Astrocyte (in vitro differentiated cells and primary cell): ENCODE measurements around the gene TCF7. TPM values are rescaled to one million over a fixed set of nuclear protein-coding genes. Genes with fewer than 3 reads are reported as not detected.

Experiments
- DNase-seq: peaks from one replicate; pipeline ENCODE4 v3.0.0-alpha.2; 2010; ENCODE audit warnings: low read depth
- FAIRE-seq: peaks from 2 replicates; lab custom pipeline; 2011; peaks lifted over from hg19 to GRCh38; lab: Jason Lieb, UNC
- H2AFZ ChIP-seq: 2 replicates; pipeline ENCODE4 v1.6.0; 2012; ENCODE audit warnings: low read depth, low read length, inconsistent platforms
- H3K27ac ChIP-seq: 2 replicates; pipeline ENCODE4 v1.5.1; 2011; ENCODE audit warnings: low read depth, low read length, inconsistent platforms
- H3K27me3 ChIP-seq: 2 replicates; pipeline ENCODE4 v1.6.0; 2011; ENCODE audit warnings: low read length, inconsistent platforms; ENCODE audit not compliant: insufficient read depth
- H3K36me3 ChIP-seq: 2 replicates; pipeline ENCODE4 v1.5.1; 2011; ENCODE audit warnings: low read length, inconsistent platforms; ENCODE audit not compliant: insufficient read depth
- H3K4me1 ChIP-seq: 2 replicates; pipeline ENCODE4 v1.5.1; 2011; ENCODE audit warnings: low read length, inconsistent platforms; ENCODE audit not compliant: insufficient read depth
- H3K4me2 ChIP-seq: 2 replicates; pipeline ENCODE4 v1.6.0; 2012; ENCODE audit warnings: low read length, inconsistent platforms
- H3K4me3 ChIP-seq: 2 replicates; pipeline ENCODE4 v1.5.1; 2011; ENCODE audit warnings: low read depth, mild to moderate bottlenecking, low read length, inconsistent platforms; ENCODE audit not compliant: insufficient read depth
- H3K79me2 ChIP-seq: 2 replicates; pipeline ENCODE4 v1.6.0; 2012; ENCODE audit warnings: mild to moderate bottlenecking, low read length, inconsistent platforms; ENCODE audit not compliant: insufficient read depth
- H3K9ac ChIP-seq: 2 replicates; pipeline ENCODE4 v1.6.0; 2012; ENCODE audit warnings: mild to moderate bottlenecking, low read length, inconsistent platforms
- H3K9me3 ChIP-seq: 2 replicates; pipeline ENCODE4 v1.5.1; 2012; ENCODE audit warnings: low read depth, mild to moderate bottlenecking, low read length, inconsistent platforms; ENCODE audit not compliant: insufficient read depth
- H4K20me1 ChIP-seq: 2 replicates; pipeline ENCODE4 v1.6.0; 2012; ENCODE audit warnings: low read length, inconsistent platforms; ENCODE audit not compliant: insufficient read depth
- H3K27ac Mint-ChIP-seq: one replicate; pipeline ENCODE4 v1.8.0; 2021; ENCODE audit warnings: mild to moderate bottlenecking, mixed read lengths; ENCODE audit not compliant: unreplicated experiment
- H3K27me3 Mint-ChIP-seq: one replicate; pipeline ENCODE4 v1.8.0; 2021; ENCODE audit warnings: low read depth, mixed read lengths; ENCODE audit not compliant: unreplicated experiment
- H3K36me3 Mint-ChIP-seq: one replicate; pipeline ENCODE4 v1.8.0; 2021; ENCODE audit warnings: low read depth, mixed read lengths; ENCODE audit not compliant: unreplicated experiment
- H3K4me1 Mint-ChIP-seq: one replicate; pipeline ENCODE4 v1.8.0; 2021; ENCODE audit warnings: low read depth, mixed read lengths; ENCODE audit not compliant: unreplicated experiment
- H3K4me3 Mint-ChIP-seq: one replicate; pipeline ENCODE4 v1.8.0; 2021; ENCODE audit warnings: mild to moderate bottlenecking, moderate library complexity, mixed read lengths; ENCODE audit not compliant: unreplicated experiment
- H3K9me3 Mint-ChIP-seq: one replicate; pipeline ENCODE4 v1.8.0; 2021; ENCODE audit warnings: mild to moderate bottlenecking, mixed read lengths; ENCODE audit not compliant: unreplicated experiment
- EZH2 ChIP-seq: IDR thresholded peaks from 2 replicates; pipeline ENCODE4 v1.6.1; 2012; ENCODE audit warnings: mild to moderate bottlenecking, low read length, inconsistent platforms; ENCODE audit not compliant: insufficient read depth
- total RNA-seq: library from RNA; stranded (reverse); gene quantifications from 2 replicates; pipeline ENCODE4 v1.2.1, GENCODE V29; 2021
- TF ChIP-seq, protein P1 (sequence below): IDR thresholded peaks from 2 replicates; pipeline ENCODE4 v1.5.1; 2011; ENCODE audit warnings: low read depth, mild to moderate bottlenecking, inconsistent platforms, low read length, moderate library complexity; ENCODE audit not compliant: insufficient read depth

The TCF7 gene
- total RNA-seq, 1 donor from 2014 or later: 2.6 TPM

DNA sequence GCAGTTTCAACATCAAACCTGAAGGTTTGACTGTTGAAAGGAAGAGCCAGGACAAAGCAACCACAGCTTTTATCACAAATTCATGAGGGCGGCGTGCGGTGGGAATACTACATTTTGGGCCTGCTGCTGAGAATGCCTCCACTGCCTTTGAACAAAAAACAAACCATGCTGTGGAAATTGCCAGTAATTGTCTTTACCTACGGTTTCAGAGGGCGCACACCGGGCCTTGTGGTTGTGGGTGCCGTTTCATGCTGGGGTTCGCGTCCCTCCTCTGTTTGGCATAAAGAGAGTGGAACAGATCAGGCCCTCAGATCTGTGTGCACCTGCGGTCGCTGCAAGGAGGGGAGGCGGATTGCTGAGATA lies 27.6 kb upstream of the TCF7 start:
- TF ChIP-seq, protein P1, sequence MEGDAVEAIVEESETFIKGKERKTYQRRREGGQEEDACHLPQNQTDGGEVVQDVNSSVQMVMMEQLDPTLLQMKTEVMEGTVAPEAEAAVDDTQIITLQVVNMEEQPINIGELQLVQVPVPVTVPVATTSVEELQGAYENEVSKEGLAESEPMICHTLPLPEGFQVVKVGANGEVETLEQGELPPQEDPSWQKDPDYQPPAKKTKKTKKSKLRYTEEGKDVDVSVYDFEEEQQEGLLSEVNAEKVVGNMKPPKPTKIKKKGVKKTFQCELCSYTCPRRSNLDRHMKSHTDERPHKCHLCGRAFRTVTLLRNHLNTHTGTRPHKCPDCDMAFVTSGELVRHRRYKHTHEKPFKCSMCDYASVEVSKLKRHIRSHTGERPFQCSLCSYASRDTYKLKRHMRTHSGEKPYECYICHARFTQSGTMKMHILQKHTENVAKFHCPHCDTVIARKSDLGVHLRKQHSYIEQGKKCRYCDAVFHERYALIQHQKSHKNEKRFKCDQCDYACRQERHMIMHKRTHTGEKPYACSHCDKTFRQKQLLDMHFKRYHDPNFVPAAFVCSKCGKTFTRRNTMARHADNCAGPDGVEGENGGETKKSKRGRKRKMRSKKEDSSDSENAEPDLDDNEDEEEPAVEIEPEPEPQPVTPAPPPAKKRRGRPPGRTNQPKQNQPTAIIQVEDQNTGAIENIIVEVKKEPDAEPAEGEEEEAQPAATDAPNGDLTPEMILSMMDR: no peak
- H3K27me3 ChIP-seq: no peaks in the 10 kb centered on the region
- peak overlapping the region; percentile 69 for H3K27ac Mint-ChIP-seq

DNA sequence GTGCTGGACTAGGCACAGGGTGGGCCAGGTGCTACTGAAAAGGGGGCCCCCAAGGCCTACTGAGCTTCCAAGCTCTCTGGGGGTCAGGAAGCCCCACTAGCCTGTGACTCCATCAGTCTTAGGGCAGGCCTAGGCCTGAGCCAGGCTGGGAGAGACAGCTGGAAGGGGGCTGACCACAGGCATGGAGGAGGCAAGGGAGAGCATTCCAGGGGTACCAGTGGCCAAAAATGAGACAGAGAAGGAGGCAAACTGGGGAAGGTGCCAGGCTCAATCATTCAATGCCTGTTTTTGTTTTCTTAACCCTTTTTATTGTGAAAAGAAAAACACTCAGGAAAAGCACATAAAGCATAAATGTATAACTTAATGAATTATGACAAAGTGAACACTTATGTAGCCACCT lies 26.2 kb upstream of the TCF7 start:
- Mint-ChIP-seq H3K4me3 (no peak overlapping the region), H3K9me3 (peaks cover 3% of the 10 kb centered on the region), H3K4me1 (peaks cover 33% of the 10 kb centered on the region), H3K36me3 (peaks cover 3% of the 10 kb centered on the region), H3K27me3 (peaks cover 28% of the 10 kb centered on the region), H3K27ac (no peak overlapping the region)
- TF ChIP-seq, protein P1: no peak
- TF ChIP-seq EZH2: no peak
- no peak overlapping the region for H2AFZ ChIP-seq
- H3K4me3 ChIP-seq: no peak overlapping the region
- H3K9ac ChIP-seq: no peak overlapping the region
- DNase-seq (peak; percentile 70), FAIRE-seq (no peak)
- peaks cover 10% of the 10 kb centered on the region for H3K4me1 ChIP-seq
- no peaks in the 10 kb centered on the region for H3K9me3 ChIP-seq
- no peak overlapping the region for H3K27ac ChIP-seq
- no peaks in the 10 kb centered on the region for H3K36me3 ChIP-seq
- peak overlapping the region; percentile 5 for H3K4me2 ChIP-seq
- H3K27me3 ChIP-seq: no peaks in the 10 kb centered on the region
- no peaks in the 10 kb centered on the region for H4K20me1 ChIP-seq
- H3K79me2 ChIP-seq: no peaks in the 10 kb centered on the region

More for the DNA sequence above, 27.6 kb upstream of the TCF7 start:
- peaks cover 2% of the 10 kb centered on the region for H3K9me3 Mint-ChIP-seq
- H3K4me3 ChIP-seq: no peak overlapping the region
- H3K9me3 ChIP-seq: no peaks in the 10 kb centered on the region
- DNase-seq (no peak), FAIRE-seq (no peak)
- no peak overlapping the region for H3K4me2 ChIP-seq
- peaks cover 11% of the 10 kb centered on the region for H3K4me1 ChIP-seq
- no peak overlapping the region for H3K9ac ChIP-seq
- H3K4me1 Mint-ChIP-seq: peaks cover 24% of the 10 kb centered on the region
- H3K36me3 ChIP-seq: no peaks in the 10 kb centered on the region
- H3K79me2 ChIP-seq: no peaks in the 10 kb centered on the region
- H3K36me3 Mint-ChIP-seq: peaks cover 3% of the 10 kb centered on the region
- no peak overlapping the region for H3K27ac ChIP-seq
- H3K4me3 Mint-ChIP-seq: no peak overlapping the region
- H3K27me3 Mint-ChIP-seq: peaks cover 22% of the 10 kb centered on the region
- no peaks in the 10 kb centered on the region for H4K20me1 ChIP-seq
- no peak overlapping the region for H2AFZ ChIP-seq

DNA sequence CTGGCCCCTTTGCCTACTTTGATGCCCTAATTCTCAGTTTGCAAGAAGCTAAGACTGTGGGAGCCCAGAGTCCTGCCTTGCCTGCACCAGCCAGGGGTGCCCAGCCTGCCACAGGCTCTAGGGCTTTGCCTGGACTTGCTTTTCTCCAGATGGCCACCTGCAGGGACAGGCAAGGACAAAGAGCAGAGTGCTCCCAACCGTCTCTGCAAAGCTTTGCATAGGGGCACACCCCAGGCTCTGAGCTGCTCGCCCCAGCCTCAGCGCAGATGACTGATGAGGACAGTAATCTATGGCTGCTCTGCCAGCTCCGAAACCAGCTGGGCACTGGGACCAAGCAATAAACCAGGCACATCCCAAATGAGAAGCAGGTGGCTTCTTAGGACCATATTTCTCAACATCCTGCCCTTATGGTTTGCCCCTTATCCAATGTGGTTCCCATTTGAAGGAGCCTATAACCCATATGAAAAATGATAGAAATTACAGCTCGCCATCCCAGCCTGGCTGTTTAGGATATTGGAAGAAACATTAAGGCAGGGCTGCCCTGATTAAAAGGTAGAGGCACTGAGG lies 25.4 kb upstream of the TCF7 start:
- Mint-ChIP-seq H3K27ac (no peak overlapping the region), H3K4me1 (peaks cover 28% of the 10 kb centered on the region), H3K4me3 (no peak overlapping the region), H3K36me3 (peaks cover 3% of the 10 kb centered on the region), H3K9me3 (peaks cover 2% of the 10 kb centered on the region), H3K27me3 (peaks cover 30% of the 10 kb centered on the region)
- no peak for DNase-seq
- Histone ChIP-seq H2AFZ (no peak overlapping the region), H3K4me2 (no peak overlapping the region), H3K27ac (no peak overlapping the region), H3K4me3 (no peak overlapping the region), H3K9ac (no peak overlapping the region), H3K79me2 (no peaks in the 10 kb centered on the region), H3K36me3 (no peaks in the 10 kb centered on the region), H3K27me3 (no peaks in the 10 kb centered on the region), H4K20me1 (no peaks in the 10 kb centered on the region), H3K9me3 (no peaks in the 10 kb centered on the region), H3K4me1 (peaks cover 6% of the 10 kb centered on the region)
- no peak for FAIRE-seq
- TF ChIP-seq EZH2: no peak
- TF ChIP-seq, protein P1: no peak
